Osteocyte (in vitro differentiated cells): Measurements from ENCODE around the gene MYBPC1. TPM values are rescaled to one million over a fixed set of nuclear protein-coding genes. Genes with fewer than 3 reads are reported as not detected.

Experiments used
- DNase-seq: peaks from one replicate; pipeline ENCODE4 v3.0.0; 2021; ENCODE audit warnings: mixed read lengths; ENCODE audit not compliant: unreplicated experiment; ENCODE audit errors: extremely low spot score
- H3K27ac Mint-ChIP-seq: one replicate; pipeline ENCODE4 v1.8.0; 2021; ENCODE audit warnings: mild to moderate bottlenecking, mixed read lengths; ENCODE audit not compliant: unreplicated experiment
- H3K27me3 Mint-ChIP-seq: one replicate; pipeline ENCODE4 v1.8.0; 2021; ENCODE audit warnings: mixed read lengths; ENCODE audit not compliant: unreplicated experiment
- H3K36me3 Mint-ChIP-seq: one replicate; pipeline ENCODE4 v1.8.0; 2021; ENCODE audit warnings: mixed read lengths; ENCODE audit not compliant: unreplicated experiment
- H3K4me1 Mint-ChIP-seq: one replicate; pipeline ENCODE4 v1.8.0; 2021; ENCODE audit warnings: mixed read lengths; ENCODE audit not compliant: unreplicated experiment
- H3K4me3 Mint-ChIP-seq: one replicate; pipeline ENCODE4 v1.8.0; 2021; ENCODE audit warnings: mild to moderate bottlenecking, moderate library complexity, mixed read lengths; ENCODE audit not compliant: unreplicated experiment
- H3K9me3 Mint-ChIP-seq: one replicate; pipeline ENCODE4 v1.8.0; 2021; ENCODE audit warnings: mixed read lengths; ENCODE audit not compliant: unreplicated experiment
- total RNA-seq: library from RNA; stranded (reverse); gene quantifications from 2 replicates; pipeline ENCODE4 v1.2.1, GENCODE V29; 2021
- TF ChIP-seq, protein P1 (sequence below): fragments of 200-600 bp; sonication (generic); IDR thresholded peaks from 2 replicates; pipeline ENCODE4 v1.5.0; 2021; ENCODE audit warnings: antibody characterized with exemption, mild to moderate bottlenecking, moderate library complexity

MYBPC1 gene
- total RNA-seq, 1 donor from 2014 or later: not detected

DNA sequence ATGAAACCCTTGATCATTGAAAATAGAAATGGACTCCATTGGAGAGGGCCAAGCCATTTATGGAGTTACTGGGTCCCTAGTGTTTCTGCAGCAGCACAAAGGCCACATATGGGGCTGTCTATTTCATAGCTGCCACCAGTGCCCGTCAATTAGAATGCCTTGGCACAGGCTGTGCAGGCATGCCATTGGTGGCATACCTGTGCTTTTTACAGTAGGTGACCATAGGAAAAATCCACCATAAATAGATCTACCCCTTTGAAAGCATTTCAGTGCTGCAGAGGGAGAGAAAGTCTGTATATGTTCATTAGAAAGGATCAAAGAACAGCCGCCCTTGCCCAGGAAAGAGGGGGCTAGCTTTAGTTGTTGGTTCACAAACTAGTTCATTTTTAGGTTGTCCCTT lies 13.1 kb downstream of the MYBPC1 start:
- no peaks in the 10 kb centered on the region for H3K4me1 Mint-ChIP-seq
- no peaks in the 10 kb centered on the region for H3K9me3 Mint-ChIP-seq
- H3K27me3 Mint-ChIP-seq: no peaks in the 10 kb centered on the region

DNA sequence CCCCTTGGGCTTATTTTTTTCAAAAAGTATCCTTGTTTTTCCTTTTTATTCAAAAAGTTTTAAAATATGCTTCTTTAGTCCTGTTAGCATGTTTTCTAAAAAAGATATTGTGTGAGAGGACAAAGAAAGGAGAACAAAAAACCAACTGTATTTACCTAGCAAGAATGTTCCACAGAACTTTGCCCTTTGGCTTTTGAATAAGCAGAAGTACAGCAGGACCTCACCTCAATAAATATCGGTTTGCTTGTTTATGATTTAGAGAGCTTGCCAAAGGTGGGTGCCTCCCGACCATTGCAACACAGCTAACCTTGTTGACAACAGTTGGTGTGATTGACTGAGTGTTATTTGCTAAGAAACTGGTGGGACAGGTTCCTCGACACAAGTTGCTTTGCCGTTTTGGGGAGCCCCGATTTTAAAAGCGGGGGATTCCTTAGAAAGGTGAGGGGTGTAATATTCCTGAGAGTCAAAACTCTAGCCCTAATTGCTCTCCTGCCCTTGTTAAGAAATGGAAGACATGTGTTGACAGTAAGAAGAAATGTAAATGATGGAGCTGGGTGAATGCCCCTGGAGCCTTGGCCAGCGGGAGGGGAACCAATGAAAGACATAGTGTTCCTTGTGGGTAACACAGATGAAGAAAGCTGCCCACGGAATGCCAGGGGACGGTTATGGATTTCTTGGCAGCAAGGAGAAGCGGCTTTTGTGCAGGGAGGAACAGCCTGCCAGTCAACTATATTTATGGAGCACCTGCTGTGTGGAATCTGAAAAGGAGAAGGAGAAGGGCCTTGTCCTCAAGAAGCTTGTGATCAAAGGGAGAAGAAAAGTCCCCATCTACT lies 13.7 kb downstream of the MYBPC1 start:
- Mint-ChIP-seq H3K27ac (no peak overlapping the region), H3K4me3 (no peak overlapping the region), H3K27me3 (no peaks in the 10 kb centered on the region), H3K36me3 (no peaks in the 10 kb centered on the region), H3K9me3 (no peaks in the 10 kb centered on the region), H3K4me1 (no peaks in the 10 kb centered on the region)
- TF ChIP-seq, protein P1, sequence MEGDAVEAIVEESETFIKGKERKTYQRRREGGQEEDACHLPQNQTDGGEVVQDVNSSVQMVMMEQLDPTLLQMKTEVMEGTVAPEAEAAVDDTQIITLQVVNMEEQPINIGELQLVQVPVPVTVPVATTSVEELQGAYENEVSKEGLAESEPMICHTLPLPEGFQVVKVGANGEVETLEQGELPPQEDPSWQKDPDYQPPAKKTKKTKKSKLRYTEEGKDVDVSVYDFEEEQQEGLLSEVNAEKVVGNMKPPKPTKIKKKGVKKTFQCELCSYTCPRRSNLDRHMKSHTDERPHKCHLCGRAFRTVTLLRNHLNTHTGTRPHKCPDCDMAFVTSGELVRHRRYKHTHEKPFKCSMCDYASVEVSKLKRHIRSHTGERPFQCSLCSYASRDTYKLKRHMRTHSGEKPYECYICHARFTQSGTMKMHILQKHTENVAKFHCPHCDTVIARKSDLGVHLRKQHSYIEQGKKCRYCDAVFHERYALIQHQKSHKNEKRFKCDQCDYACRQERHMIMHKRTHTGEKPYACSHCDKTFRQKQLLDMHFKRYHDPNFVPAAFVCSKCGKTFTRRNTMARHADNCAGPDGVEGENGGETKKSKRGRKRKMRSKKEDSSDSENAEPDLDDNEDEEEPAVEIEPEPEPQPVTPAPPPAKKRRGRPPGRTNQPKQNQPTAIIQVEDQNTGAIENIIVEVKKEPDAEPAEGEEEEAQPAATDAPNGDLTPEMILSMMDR: no peak
- DNase-seq: no peak

More for the DNA sequence above, 13.1 kb downstream of the MYBPC1 start:
- Mint-ChIP-seq H3K36me3 (no peaks in the 10 kb centered on the region), H3K27ac (no peak overlapping the region), H3K4me3 (no peak overlapping the region)
- TF ChIP-seq, protein P1: no peak
- DNase-seq: no peak

DNA sequence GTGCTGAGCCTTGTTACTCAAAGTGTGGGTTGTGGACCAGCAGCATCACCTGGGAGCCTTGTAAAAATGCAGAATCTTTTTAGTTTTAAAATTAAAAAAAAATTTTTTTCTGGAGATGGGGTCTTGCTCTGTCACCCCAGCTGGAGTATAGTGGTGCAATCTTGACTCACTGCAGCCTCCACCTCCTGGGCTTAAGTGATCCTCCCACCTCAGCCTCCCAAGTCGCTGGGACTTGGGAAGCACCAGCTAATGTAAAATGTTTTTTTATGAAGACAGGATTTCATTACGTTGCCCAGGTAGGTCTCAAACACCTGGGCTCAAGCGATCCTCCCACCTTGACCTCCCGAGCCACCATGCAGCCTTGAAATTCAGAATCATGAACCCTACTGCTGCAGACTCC lies 14.4 kb downstream of the MYBPC1 start:
- no peak overlapping the region for H3K27ac Mint-ChIP-seq
- no peaks in the 10 kb centered on the region for H3K4me1 Mint-ChIP-seq
- TF ChIP-seq, protein P1: no peak
- no peaks in the 10 kb centered on the region for H3K36me3 Mint-ChIP-seq
- no peaks in the 10 kb centered on the region for H3K27me3 Mint-ChIP-seq
- H3K9me3 Mint-ChIP-seq: no peaks in the 10 kb centered on the region
- DNase-seq: no peak
- no peak overlapping the region for H3K4me3 Mint-ChIP-seq

DNA sequence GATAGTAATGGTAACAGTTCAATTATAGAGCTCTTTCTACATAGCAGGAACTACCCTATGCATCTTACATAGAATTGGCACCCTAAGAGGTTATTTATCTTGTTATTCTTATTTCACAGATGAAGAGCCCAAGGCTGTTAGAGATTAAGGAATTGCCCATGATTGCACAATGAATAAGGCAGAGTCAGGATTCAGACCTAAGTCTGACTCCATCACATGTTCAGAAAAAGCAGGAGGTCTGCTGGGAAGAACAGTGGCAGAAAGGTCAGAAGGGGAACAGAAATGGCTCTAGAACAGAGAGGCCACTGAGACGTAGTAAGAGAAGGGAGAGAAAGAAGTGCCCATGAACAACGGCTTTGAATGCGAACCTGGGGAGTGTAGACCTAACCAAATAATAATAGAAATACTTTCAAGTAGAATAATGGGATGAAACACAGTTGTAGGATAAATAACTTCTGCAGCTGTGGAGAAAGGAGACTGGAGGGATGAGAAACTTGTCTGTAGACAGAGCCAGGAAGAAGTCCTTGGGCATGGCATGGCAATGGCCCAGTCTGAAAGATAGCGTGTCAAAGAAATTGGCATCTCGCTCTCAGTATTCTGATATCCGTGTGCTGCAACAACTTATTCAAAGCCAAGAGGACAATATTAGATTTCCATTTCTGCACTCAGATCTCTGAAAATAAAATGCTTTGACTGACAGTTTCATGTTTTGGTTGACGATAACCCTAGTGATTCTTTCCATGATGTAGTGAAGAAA lies 17.6 kb downstream of the MYBPC1 start:
- no peaks in the 10 kb centered on the region for H3K9me3 Mint-ChIP-seq
- TF ChIP-seq, protein P1: no peak
- no peak overlapping the region for H3K27ac Mint-ChIP-seq

DNA sequence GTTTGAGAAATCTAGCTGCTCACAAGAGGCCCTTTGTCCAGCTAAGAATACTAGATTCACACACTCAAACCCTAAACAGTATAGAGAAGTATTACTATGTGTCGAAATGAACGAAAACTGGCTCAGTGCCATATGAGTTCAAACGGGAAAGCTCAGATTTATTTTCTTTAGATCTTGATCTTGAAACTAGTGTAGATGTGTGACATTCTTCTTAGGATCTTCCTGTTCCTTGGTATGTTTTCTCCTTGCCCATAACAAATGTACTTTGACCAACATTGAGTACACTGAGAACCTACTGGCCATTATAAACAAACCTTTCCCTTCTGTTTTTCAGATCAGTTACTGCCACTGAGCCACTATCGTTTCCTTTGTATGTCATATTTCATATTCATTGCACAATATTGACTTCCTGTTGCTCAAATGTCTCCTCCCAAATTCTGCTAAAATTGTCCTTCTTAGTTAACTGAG lies 21.3 kb downstream of the MYBPC1 start:
- Mint-ChIP-seq H3K4me1 (no peaks in the 10 kb centered on the region), H3K27me3 (no peaks in the 10 kb centered on the region), H3K36me3 (no peaks in the 10 kb centered on the region), H3K4me3 (no peak overlapping the region), H3K9me3 (no peaks in the 10 kb centered on the region), H3K27ac (no peak overlapping the region)
- TF ChIP-seq, protein P1: no peak
- no peak for DNase-seq

More for the DNA sequence above, 17.6 kb downstream of the MYBPC1 start:
- DNase-seq: no peak
- no peaks in the 10 kb centered on the region for H3K4me1 Mint-ChIP-seq
- H3K36me3 Mint-ChIP-seq: no peaks in the 10 kb centered on the region
- no peak overlapping the region for H3K4me3 Mint-ChIP-seq
- no peaks in the 10 kb centered on the region for H3K27me3 Mint-ChIP-seq
